OCI-LY1 (cell line): Measurements from ENCODE around the gene ITIH5.

Experiments used
- H2AFZ ChIP-seq: fragments of 200-600 bp; sonication (generic), shearing (Covaris generic); 2 replicates; pipeline ENCODE4 v1.6.0; 2014; ENCODE audit warnings: antibody characterized with exemption, mild to moderate bottlenecking, low read length
- H3F3A ChIP-seq: fragments of 200-600 bp; sonication (generic), shearing (Covaris generic); 2 replicates; pipeline ENCODE4 v1.6.0; 2014; ENCODE audit warnings: mild to moderate bottlenecking, antibody characterized with exemption, low read length, moderate library complexity; ENCODE audit not compliant: insufficient read depth
- H3K27ac ChIP-seq: fragments of 200-600 bp; sonication (generic); 2 replicates; pipeline ENCODE4 v1.5.1; 2014; ENCODE audit warnings: low read length, mixed run types, mild to moderate bottlenecking, low read depth; ENCODE audit not compliant: poor library complexity, severe bottlenecking
- H3K27me3 ChIP-seq: fragments of 200-600 bp; sonication (generic); 2 replicates; pipeline ENCODE4 v1.6.0; 2014; ENCODE audit warnings: antibody characterized with exemption, mild to moderate bottlenecking, low read length, moderate library complexity; ENCODE audit not compliant: insufficient read depth
- H3K36me3 ChIP-seq: fragments of 200-600 bp; sonication (generic); 2 replicates; pipeline ENCODE4 v1.6.1; 2014; ENCODE audit warnings: mild to moderate bottlenecking, antibody characterized with exemption, low read length, moderate library complexity, mixed read lengths; ENCODE audit not compliant: insufficient read depth
- H3K4me1 ChIP-seq: fragments of 200-600 bp; sonication (generic); 2 replicates; pipeline ENCODE4 v1.5.1; 2014; ENCODE audit warnings: mild to moderate bottlenecking, low read length, moderate library complexity; ENCODE audit not compliant: insufficient read depth, severe bottlenecking
- H3K4me2 ChIP-seq: fragments of 200-600 bp; sonication (generic), shearing (Covaris generic); 2 replicates; pipeline ENCODE4 v1.6.1; 2014; ENCODE audit warnings: low read length
- H3K4me3 ChIP-seq: fragments of 200-600 bp; sonication (generic); 2 replicates; pipeline ENCODE4 v1.5.1; 2014; ENCODE audit warnings: low read length, low read depth, mild to moderate bottlenecking, mixed read lengths; ENCODE audit not compliant: poor library complexity, severe bottlenecking
- H3K79me2 ChIP-seq: fragments of 200-600 bp; shearing (Covaris generic); 2 replicates; pipeline ENCODE4 v1.6.1; 2016; ENCODE audit warnings: mixed run types, low read length, mixed read lengths; ENCODE audit not compliant: insufficient read depth
- H3K9ac ChIP-seq: fragments of 200-600 bp; sonication (generic), shearing (Covaris generic); 2 replicates; pipeline ENCODE4 v1.6.1; 2014; ENCODE audit warnings: mild to moderate bottlenecking, low read length, mixed read lengths
- H3K9me2 ChIP-seq: fragments of 200-600 bp; sonication (generic), shearing (Covaris generic); 2 replicates; pipeline ENCODE4 v1.6.1; 2014; ENCODE audit warnings: low read depth, mild to moderate bottlenecking, low read length, mixed read lengths
- H3K9me3 ChIP-seq: fragments of 200-600 bp; shearing (Covaris generic); 2 replicates; pipeline ENCODE4 v1.6.1; 2014; ENCODE audit warnings: low read length, mixed read lengths
- H4K20me1 ChIP-seq: fragments of 200-600 bp; sonication (generic), shearing (Covaris generic); 2 replicates; pipeline ENCODE4 v1.6.0; 2016; ENCODE audit warnings: mild to moderate bottlenecking, low read length; ENCODE audit not compliant: insufficient read depth
- EZH2 ChIP-seq: fragments of 200-600 bp; sonication (generic), shearing (Covaris generic); IDR thresholded peaks from 2 replicates; pipeline ENCODE4 v1.8.0; 2017; ENCODE audit warnings: borderline replicate concordance, mixed run types, mild to moderate bottlenecking, antibody characterized with exemption, low read length, moderate library complexity, mixed read lengths
- TF ChIP-seq, protein P1 (sequence below): fragments of 200-600 bp; sonication (generic), shearing (Covaris generic); IDR thresholded peaks from 2 replicates; pipeline ENCODE4 v1.5.1; 2017; ENCODE audit warnings: mild to moderate bottlenecking, antibody characterized with exemption, low read length, moderate library complexity, mixed read lengths

ITIH5 gene

DNA sequence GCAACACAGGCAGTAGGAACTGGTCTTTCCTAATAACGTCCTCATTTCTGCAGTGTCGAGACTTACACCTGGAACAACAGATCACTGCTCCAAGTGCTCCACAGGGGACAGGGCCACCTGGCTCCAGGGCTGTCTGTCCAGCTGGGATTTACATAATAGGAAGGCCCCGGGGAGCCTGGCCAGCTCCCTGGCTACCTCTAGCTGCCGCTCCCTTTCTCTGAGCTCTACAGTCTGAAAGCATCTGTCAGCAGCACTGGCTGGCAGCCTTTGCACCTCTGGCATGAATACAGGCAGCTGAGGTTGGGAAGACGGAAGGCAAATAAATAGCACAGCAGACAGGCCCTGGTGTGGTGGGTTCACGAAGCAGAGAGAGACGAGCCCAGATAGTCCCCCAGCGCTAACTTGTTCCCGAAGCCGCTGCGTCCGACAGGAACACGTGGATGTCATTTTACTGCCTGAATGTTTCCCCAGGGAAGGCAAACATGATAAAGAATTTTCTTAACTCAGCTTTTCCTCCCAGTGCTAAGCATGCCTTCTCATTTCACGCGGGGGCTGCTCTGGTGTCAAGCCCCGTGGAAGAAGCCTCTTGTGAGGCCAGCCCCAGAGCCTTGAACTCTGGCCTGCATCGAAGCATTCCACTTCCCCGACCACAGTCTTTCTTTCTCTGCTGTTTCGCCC is 105.4 kb downstream of the ITIH5 start:
- no peak overlapping the region for H3K27ac ChIP-seq
- no peak for TF ChIP-seq EZH2
- TF ChIP-seq, protein P1, sequence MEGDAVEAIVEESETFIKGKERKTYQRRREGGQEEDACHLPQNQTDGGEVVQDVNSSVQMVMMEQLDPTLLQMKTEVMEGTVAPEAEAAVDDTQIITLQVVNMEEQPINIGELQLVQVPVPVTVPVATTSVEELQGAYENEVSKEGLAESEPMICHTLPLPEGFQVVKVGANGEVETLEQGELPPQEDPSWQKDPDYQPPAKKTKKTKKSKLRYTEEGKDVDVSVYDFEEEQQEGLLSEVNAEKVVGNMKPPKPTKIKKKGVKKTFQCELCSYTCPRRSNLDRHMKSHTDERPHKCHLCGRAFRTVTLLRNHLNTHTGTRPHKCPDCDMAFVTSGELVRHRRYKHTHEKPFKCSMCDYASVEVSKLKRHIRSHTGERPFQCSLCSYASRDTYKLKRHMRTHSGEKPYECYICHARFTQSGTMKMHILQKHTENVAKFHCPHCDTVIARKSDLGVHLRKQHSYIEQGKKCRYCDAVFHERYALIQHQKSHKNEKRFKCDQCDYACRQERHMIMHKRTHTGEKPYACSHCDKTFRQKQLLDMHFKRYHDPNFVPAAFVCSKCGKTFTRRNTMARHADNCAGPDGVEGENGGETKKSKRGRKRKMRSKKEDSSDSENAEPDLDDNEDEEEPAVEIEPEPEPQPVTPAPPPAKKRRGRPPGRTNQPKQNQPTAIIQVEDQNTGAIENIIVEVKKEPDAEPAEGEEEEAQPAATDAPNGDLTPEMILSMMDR = no peak
- no peak overlapping the region for H3K4me3 ChIP-seq
- no peaks in the 10 kb centered on the region for H3K79me2 ChIP-seq
- no peak overlapping the region for H2AFZ ChIP-seq
- no peaks in the 10 kb centered on the region for H3K9me3 ChIP-seq
- H3K4me1 ChIP-seq = no peaks in the 10 kb centered on the region
- no peak overlapping the region for H3K9ac ChIP-seq
- H3K27me3 ChIP-seq = no peaks in the 10 kb centered on the region
- no peaks in the 10 kb centered on the region for H4K20me1 ChIP-seq
- no peaks in the 10 kb centered on the region for H3K9me2 ChIP-seq
- H3K4me2 ChIP-seq = no peak overlapping the region
- H3K36me3 ChIP-seq = no peaks in the 10 kb centered on the region
- H3F3A ChIP-seq = no peaks in the 10 kb centered on the region

GRCh38 chr10:7560519-7560918 is 106.2 kb downstream of the ITIH5 start:
- TF ChIP-seq, protein P1 = no peak
- no peak for TF ChIP-seq EZH2
- Histone ChIP-seq H3K4me2 (no peak overlapping the region), H3K36me3 (no peaks in the 10 kb centered on the region), H3K9me2 (no peaks in the 10 kb centered on the region), H3F3A (no peaks in the 10 kb centered on the region), H3K4me1 (no peaks in the 10 kb centered on the region), H3K9ac (no peak overlapping the region), H3K9me3 (no peaks in the 10 kb centered on the region), H3K27me3 (no peaks in the 10 kb centered on the region), H3K4me3 (no peak overlapping the region), H2AFZ (no peak overlapping the region), H3K27ac (no peak overlapping the region), H3K79me2 (no peaks in the 10 kb centered on the region), H4K20me1 (no peaks in the 10 kb centered on the region)

GRCh38 chr10:7559386-7559785 is 107.4 kb downstream of the ITIH5 start:
- Histone ChIP-seq H3K4me3 (no peak overlapping the region), H3F3A (no peaks in the 10 kb centered on the region), H3K9me3 (no peaks in the 10 kb centered on the region), H3K9me2 (no peaks in the 10 kb centered on the region), H3K27me3 (no peaks in the 10 kb centered on the region), H3K27ac (no peak overlapping the region), H2AFZ (no peak overlapping the region), H3K9ac (no peak overlapping the region), H4K20me1 (no peaks in the 10 kb centered on the region), H3K36me3 (no peaks in the 10 kb centered on the region), H3K79me2 (no peaks in the 10 kb centered on the region), H3K4me2 (no peak overlapping the region), H3K4me1 (no peaks in the 10 kb centered on the region)
- TF ChIP-seq, protein P1 = no peak
- no peak for TF ChIP-seq EZH2
